PC-3 (cell line): Measurements from ENCODE around the gene ZNF638. TPM values are rescaled to one million over a fixed set of nuclear protein-coding genes. Genes with fewer than 3 reads are reported as not detected.

Source experiments
- ATAC-seq: fragments of 200-7000 bp; cut with Tn5 transposase; 2 replicates; pipeline ENCODE4 v1.9.1; 2020; ENCODE audit warnings: mild to moderate bottlenecking, moderate library complexity
- BruUV-seq: library from RNA; stranded (reverse); fragments of 400-500 nt; replicated peaks from 2 replicates; lab custom pipeline; 2021; lab: Mats Ljungman, UMichigan
- CTCF ChIA-PET: fragments of 300-600 bp; sonication (Branson Sonifier 250); formaldehyde crosslinking; loops from one replicate; lab custom pipeline; 2022; ENCODE audit warnings: antibody characterized with exemption; lab: Charles Lee
- POLR2A ChIA-PET: fragments of 300-600 bp; sonication (Branson Sonifier 250); formaldehyde crosslinking; loops from one replicate; lab custom pipeline; 2022; ENCODE audit warnings: antibody characterized with exemption; ENCODE audit not compliant: unreplicated experiment; lab: Charles Lee
- DNase-seq: peaks from one replicate; pipeline ENCODE4 v3.0.0-alpha.2; 2015
- H2AFZ ChIP-seq: fragments of 300-600 bp; sonication (generic); 2 replicates; pipeline ENCODE4 v1.6.0; 2016; ENCODE audit warnings: antibody characterized with exemption, low read length
- H3F3A ChIP-seq: fragments of 300-600 bp; sonication (generic); one replicate; pipeline ENCODE4 v1.6.0; 2017; ENCODE audit warnings: antibody characterized with exemption, low read length, control low read depth, mild to moderate bottlenecking; ENCODE audit not compliant: unreplicated experiment
- H3K27ac ChIP-seq: fragments of 300-600 bp; sonication (generic); 2 replicates; pipeline ENCODE4 v1.5.1; 2016; ENCODE audit warnings: mild to moderate bottlenecking, low read length
- H3K27me3 ChIP-seq: fragments of 300-600 bp; sonication (generic); 2 replicates; pipeline ENCODE4 v1.6.1; 2016; ENCODE audit warnings: low read length, mixed read lengths
- H3K36me3 ChIP-seq: fragments of 300-600 bp; sonication (generic); 2 replicates; pipeline ENCODE4 v1.6.1; 2016; ENCODE audit warnings: low read depth, mixed run types, low read length, mixed read lengths
- H3K4me1 ChIP-seq: fragments of 300-600 bp; sonication (generic); 2 replicates; pipeline ENCODE4 v1.5.1; 2016; ENCODE audit warnings: low read length; ENCODE audit not compliant: insufficient read depth
- H3K4me2 ChIP-seq: fragments of 300-600 bp; sonication (generic); 2 replicates; pipeline ENCODE4 v1.6.0; 2016; ENCODE audit warnings: low read length
- H3K4me3 ChIP-seq: fragments of 300-600 bp; sonication (generic); 2 replicates; pipeline ENCODE4 v1.5.1; 2016; ENCODE audit warnings: mild to moderate bottlenecking, low read length, mixed read lengths
- H3K79me2 ChIP-seq: fragments of 300-600 bp; sonication (generic); 2 replicates; pipeline ENCODE4 v1.6.1; 2017; ENCODE audit warnings: low read length, mixed read lengths
- H3K9ac ChIP-seq: fragments of 300-600 bp; sonication (generic); 2 replicates; pipeline ENCODE4 v1.6.0; 2016; ENCODE audit warnings: mild to moderate bottlenecking, low read length
- H3K9me2 ChIP-seq: fragments of 300-600 bp; sonication (generic); replicated peaks from 2 replicates; pipeline ENCODE4 v1.6.1; 2016; ENCODE audit warnings: mixed run types, low read length, mixed read lengths
- H3K9me3 ChIP-seq: fragments of 300-600 bp; sonication (generic); 2 replicates; pipeline ENCODE4 v1.6.1; 2016; ENCODE audit warnings: low read length, mixed read lengths
- H4K20me1 ChIP-seq: fragments of 300-600 bp; sonication (generic); 2 replicates; pipeline ENCODE4 v1.6.1; 2016; ENCODE audit warnings: low read length, mixed read lengths
- EZH2 ChIP-seq: fragments of 300-600 bp; sonication (generic); IDR thresholded peaks from one replicate; pipeline ENCODE4 v1.6.1; 2017; ENCODE audit warnings: antibody characterized with exemption, mild to moderate bottlenecking, low read length; ENCODE audit not compliant: unreplicated experiment
- EZH2phosphoT487 ChIP-seq: fragments of 300-600 bp; sonication (generic); IDR thresholded peaks from 2 replicates; pipeline ENCODE4 v1.6.1; 2018; ENCODE audit warnings: mild to moderate bottlenecking, antibody characterized with exemption, low read length, borderline replicate concordance
- intact Hi-C: fragments of 100-400 bp; cut with micrococcal nuclease; formaldehyde crosslinking; loops from 2 replicates; pipeline ENCODE4 v1.9.0; 2023
- total RNA-seq: library from RNA; depleted of rRNA; stranded (reverse); fragments of >200 nt; gene quantifications from 2 replicates; pipeline ENCODE4 v1.2.3, GENCODE V29; 2014
- TF ChIP-seq, protein P1 (sequence below): fragments of 300-600 bp; sonication (generic); conservative IDR thresholded peaks from 2 replicates; pipeline ENCODE4 v1.5.1; 2017; ENCODE audit warnings: antibody characterized with exemption, low read depth, mild to moderate bottlenecking, low read length

Gene ZNF638
- total RNA-seq, 1 experiment from 2014 or later: 93.2 TPM

DNA sequence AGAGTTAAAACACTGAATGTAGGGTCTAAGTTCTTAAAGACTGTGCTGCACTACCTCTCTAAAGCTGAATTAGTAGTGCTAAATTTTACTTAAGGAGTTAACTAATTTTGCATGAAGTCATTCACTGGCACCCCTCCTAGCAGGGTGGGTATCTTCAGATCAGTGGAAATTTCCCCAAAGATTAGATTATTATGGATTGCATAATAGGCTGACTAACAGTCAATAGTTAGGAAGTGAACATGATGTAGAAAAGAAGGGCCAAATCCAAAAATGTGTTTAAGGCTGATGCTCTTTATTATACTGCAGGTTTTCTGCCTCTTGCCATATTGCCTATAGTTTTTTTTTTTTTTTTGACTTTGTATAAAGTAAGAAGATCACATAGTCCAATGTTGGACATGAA lies 5.2 kb downstream of the ZNF638 start:
- H3K27ac ChIP-seq: no peak overlapping the region
- no peak overlapping the region for H3K9ac ChIP-seq
- H2AFZ ChIP-seq: no peak overlapping the region
- H3K27me3 ChIP-seq: no peaks in the 10 kb centered on the region
- ATAC-seq: no peak
- no peak overlapping the region for H3K4me2 ChIP-seq
- H4K20me1 ChIP-seq: peaks cover 63% of the 10 kb centered on the region
- no TSS peak for BruUV-seq
- no peak overlapping the region for H3K4me3 ChIP-seq
- ChIA-PET POLR2A (interaction anchor here (0.6 kb wide), 1 partner anchor 43 kb away, joined by 4 read pairs; no protein-coding TSS in a partner anchor), CTCF (no interaction called here)
- H3K4me1 ChIP-seq: peaks cover 15% of the 10 kb centered on the region
- TF ChIP-seq, protein P1, sequence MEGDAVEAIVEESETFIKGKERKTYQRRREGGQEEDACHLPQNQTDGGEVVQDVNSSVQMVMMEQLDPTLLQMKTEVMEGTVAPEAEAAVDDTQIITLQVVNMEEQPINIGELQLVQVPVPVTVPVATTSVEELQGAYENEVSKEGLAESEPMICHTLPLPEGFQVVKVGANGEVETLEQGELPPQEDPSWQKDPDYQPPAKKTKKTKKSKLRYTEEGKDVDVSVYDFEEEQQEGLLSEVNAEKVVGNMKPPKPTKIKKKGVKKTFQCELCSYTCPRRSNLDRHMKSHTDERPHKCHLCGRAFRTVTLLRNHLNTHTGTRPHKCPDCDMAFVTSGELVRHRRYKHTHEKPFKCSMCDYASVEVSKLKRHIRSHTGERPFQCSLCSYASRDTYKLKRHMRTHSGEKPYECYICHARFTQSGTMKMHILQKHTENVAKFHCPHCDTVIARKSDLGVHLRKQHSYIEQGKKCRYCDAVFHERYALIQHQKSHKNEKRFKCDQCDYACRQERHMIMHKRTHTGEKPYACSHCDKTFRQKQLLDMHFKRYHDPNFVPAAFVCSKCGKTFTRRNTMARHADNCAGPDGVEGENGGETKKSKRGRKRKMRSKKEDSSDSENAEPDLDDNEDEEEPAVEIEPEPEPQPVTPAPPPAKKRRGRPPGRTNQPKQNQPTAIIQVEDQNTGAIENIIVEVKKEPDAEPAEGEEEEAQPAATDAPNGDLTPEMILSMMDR: no peak
- TF ChIP-seq EZH2phosphoT487: no peak
- no peak for TF ChIP-seq EZH2
- peaks cover 7% of the 10 kb centered on the region for H3K36me3 ChIP-seq
- H3F3A ChIP-seq: no peaks in the 10 kb centered on the region
- no peak for DNase-seq
- peaks cover 100% of the 10 kb centered on the region for H3K79me2 ChIP-seq
- H3K9me2 ChIP-seq: no peaks in the 10 kb centered on the region
- intact Hi-C loops: no loop called here
- no peaks in the 10 kb centered on the region for H3K9me3 ChIP-seq

DNA sequence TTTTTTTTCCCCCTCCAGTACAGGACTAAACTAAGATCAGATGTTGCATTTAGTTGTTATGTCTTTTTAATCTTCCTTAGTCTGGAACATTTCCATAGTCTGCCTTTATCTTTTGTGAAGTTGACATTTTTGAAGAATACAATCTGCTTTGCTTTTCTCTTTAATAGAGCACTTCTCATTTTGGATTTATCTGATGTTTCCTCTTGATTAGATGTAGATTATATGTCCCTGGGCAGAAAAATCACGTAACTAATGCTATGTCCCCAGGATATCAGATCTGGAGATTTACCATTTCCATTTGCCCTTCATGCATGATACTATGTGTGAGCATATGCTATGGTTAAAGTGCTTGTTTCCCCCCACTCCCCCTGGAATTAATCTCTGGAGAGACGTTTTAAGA lies 6.2 kb downstream of the ZNF638 start:
- no TSS peak for BruUV-seq
- no peak overlapping the region for H2AFZ ChIP-seq
- peaks cover 7% of the 10 kb centered on the region for H3K36me3 ChIP-seq
- H3K79me2 ChIP-seq: peaks cover 100% of the 10 kb centered on the region
- TF ChIP-seq EZH2: no peak
- TF ChIP-seq EZH2phosphoT487: no peak
- TF ChIP-seq, protein P1: no peak
- H3F3A ChIP-seq: no peaks in the 10 kb centered on the region
- H3K4me1 ChIP-seq: peaks cover 15% of the 10 kb centered on the region
- no peak for DNase-seq
- no peaks in the 10 kb centered on the region for H3K9me3 ChIP-seq
- H3K9me2 ChIP-seq: no peaks in the 10 kb centered on the region
- H3K4me3 ChIP-seq: no peak overlapping the region
- no peak overlapping the region for H3K4me2 ChIP-seq
- ChIA-PET CTCF (no interaction called here), POLR2A (no interaction called here)
- H3K9ac ChIP-seq: no peak overlapping the region
- peaks cover 65% of the 10 kb centered on the region for H4K20me1 ChIP-seq
- no peak for ATAC-seq
- H3K27me3 ChIP-seq: no peaks in the 10 kb centered on the region
- H3K27ac ChIP-seq: no peak overlapping the region
- intact Hi-C loops: no loop called here

DNA sequence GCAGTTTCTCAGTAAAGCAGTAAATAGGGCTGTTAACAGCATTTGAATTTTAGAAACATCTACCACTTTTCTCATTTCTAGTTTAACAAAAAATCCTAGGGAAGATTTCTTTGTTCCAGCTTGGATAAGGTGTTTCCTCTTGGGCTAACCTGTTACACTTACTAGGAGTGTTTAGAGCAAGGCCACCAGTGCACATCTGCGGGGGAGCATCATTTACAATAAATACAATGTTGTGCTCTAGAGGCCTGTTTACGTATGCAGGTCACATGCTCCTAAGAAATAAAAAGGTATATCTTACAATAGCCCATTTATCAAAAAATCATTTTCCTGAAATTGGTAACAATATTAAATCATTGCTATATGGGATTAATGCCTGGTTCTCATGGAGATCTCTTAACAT lies 8.1 kb downstream of the ZNF638 start:
- H3K9me3 ChIP-seq: no peaks in the 10 kb centered on the region
- no peak overlapping the region for H2AFZ ChIP-seq
- no peak for ATAC-seq
- H3K4me3 ChIP-seq: no peak overlapping the region
- H3F3A ChIP-seq: no peaks in the 10 kb centered on the region
- no peak for TF ChIP-seq EZH2phosphoT487
- no peak for TF ChIP-seq EZH2
- TF ChIP-seq, protein P1: no peak
- POLR2A ChIA-PET: no interaction called here
- CTCF ChIA-PET: no interaction called here
- BruUV-seq: no TSS peak
- intact Hi-C loops: no loop called here
- peaks cover 62% of the 10 kb centered on the region for H4K20me1 ChIP-seq
- peaks cover 100% of the 10 kb centered on the region for H3K79me2 ChIP-seq
- peaks cover 10% of the 10 kb centered on the region; the same call in 1 of the 2 replicates for H3K4me1 ChIP-seq
- no peak overlapping the region for H3K4me2 ChIP-seq
- H3K9me2 ChIP-seq: no peaks in the 10 kb centered on the region
- peaks cover 7% of the 10 kb centered on the region for H3K36me3 ChIP-seq
- no peaks in the 10 kb centered on the region for H3K27me3 ChIP-seq
- H3K9ac ChIP-seq: no peak overlapping the region
- DNase-seq: no peak
- H3K27ac ChIP-seq: no peak overlapping the region
